BE2C (cell line): Measurements from ENCODE around the gene OPRL1.

Experiments
- DNase-seq: peaks from one replicate; pipeline ENCODE4 v3.0.0-alpha.2; 2020
- H3K27me3 ChIP-seq: fragments of 250-450 bp; sonication (Bioruptor Pico); 2 replicates; pipeline ENCODE4 v1.5.1; 2020; ENCODE audit warnings: mild to moderate bottlenecking
- H3K36me3 ChIP-seq: fragments of 250-450 bp; sonication (Bioruptor Pico); 2 replicates; pipeline ENCODE4 v1.5.1; 2020; ENCODE audit warnings: mild to moderate bottlenecking
- H3K4me1 ChIP-seq: fragments of 250-450 bp; sonication (Bioruptor Pico); 2 replicates; pipeline ENCODE4 v1.5.1; 2020
- H3K4me3 ChIP-seq: 2 replicates; pipeline ENCODE4 v1.5.1; 2011; ENCODE audit warnings: low read depth, low read length
- H3K9me3 ChIP-seq: fragments of 250-450 bp; sonication (Bioruptor Pico); 2 replicates; pipeline ENCODE4 v1.5.1; 2020
- CTCF ChIP-seq: IDR thresholded peaks from 2 replicates; pipeline ENCODE4 v1.5.1; 2012; ENCODE audit warnings: mild to moderate bottlenecking, low read depth, low read length

The OPRL1 gene

GRCh38 chr20:64076061-64076997 lies 3.6 kb upstream of the OPRL1 start:
- Histone ChIP-seq H3K9me3 (no peaks in the 10 kb centered on the region), H3K4me1 (no peaks in the 10 kb centered on the region), H3K4me3 (no peak overlapping the region), H3K27me3 (no peaks in the 10 kb centered on the region), H3K36me3 (no peaks in the 10 kb centered on the region; the same call in 1 of the 2 replicates)
- no peak for DNase-seq
- no peak for TF ChIP-seq CTCF

- Histone ChIP-seq H3K36me3 (no peaks in the 10 kb centered on the region; the same call in 1 of the 2 replicates), H3K4me1 (0 out of 2 replicates have a peak, but pooled peaks cover 2% of the 10 kb centered on the region), H3K9me3 (no peaks in the 10 kb centered on the region), H3K4me3 (no peak overlapping the region), H3K27me3 (no peaks in the 10 kb centered on the region)
- TF ChIP-seq CTCF: no peak
- DNase-seq: no peak
Measured at GRCh38 chr20:64077094-64077493, 2.8 kb upstream of the OPRL1 start.

- DNase-seq: no peak
- Histone ChIP-seq H3K4me1 (0 out of 2 replicates have a peak, but pooled peaks cover 5% of the 10 kb centered on the region), H3K27me3 (no peaks in the 10 kb centered on the region), H3K36me3 (no peaks in the 10 kb centered on the region; the same call in 1 of the 2 replicates), H3K4me3 (no peak overlapping the region), H3K9me3 (no peaks in the 10 kb centered on the region)
- no peak for TF ChIP-seq CTCF
Measured at GRCh38 chr20:64077541-64077875, 2.4 kb upstream of the OPRL1 start.

GRCh38 chr20:64077876-64078551 lies 1.9 kb upstream of the OPRL1 start:
- no peaks in the 10 kb centered on the region; the same call in 1 of the 2 replicates for H3K36me3 ChIP-seq
- peak overlapping the region; percentile 86; the same call in 1 of the 2 replicates for H3K4me3 ChIP-seq
- no peak for TF ChIP-seq CTCF
- no peak for DNase-seq
- no peaks in the 10 kb centered on the region for H3K27me3 ChIP-seq
- no peaks in the 10 kb centered on the region for H3K9me3 ChIP-seq
- H3K4me1 ChIP-seq: peaks cover 7% of the 10 kb centered on the region

- no peaks in the 10 kb centered on the region; the same call in 1 of the 2 replicates for H3K36me3 ChIP-seq
- H3K4me1 ChIP-seq: peaks cover 9% of the 10 kb centered on the region
- H3K4me3 ChIP-seq: peak overlapping the region; percentile 86
- no peaks in the 10 kb centered on the region for H3K27me3 ChIP-seq
- no peaks in the 10 kb centered on the region for H3K9me3 ChIP-seq
- DNase-seq: no peak
- TF ChIP-seq CTCF: no peak
Measured at GRCh38 chr20:64078934-64079272, 979 bp upstream of the OPRL1 start.
